ENCODE results near the gene DBN1. TPM values are rescaled to one million over a fixed set of nuclear protein-coding genes. Genes with fewer than 3 reads are reported as not detected.

DBN1 gene
- total RNA-seq, 2 experiments from 2014 or later: 12.1 to 15.9 TPM

- Mint-ChIP-seq H3K36me3 (peaks cover 15% of the 10 kb centered on the region), H3K9me3 (no peaks in the 10 kb centered on the region), H3K4me1 (ENCODE audit: low read depth) (peaks cover 55% of the 10 kb centered on the region), H3K27ac (peak overlapping the region; percentile 81), H3K27me3 (no peaks in the 10 kb centered on the region), H3K4me3 (peak overlapping the region; percentile 67)
- POLR2A ChIA-PET: interaction anchor here (0.6 to 14.3 kb wide), 12 partner anchors 8 to 136 kb away, joined by 3 to 319 read pairs (median 4); partner anchors contain the start of gene GRK6
- CTCF ChIA-PET: interaction anchor here (0.7 to 29.1 kb wide), 9 partner anchors 8 to 136 kb away, joined by 3 to 624 read pairs (median 7); partner anchors contain the start of genes F12, GRK6 and PFN3
- intact Hi-C loops (cut with micrococcal nuclease): loop anchor here (1.0 kb wide), 1 partner anchor 16 kb away; no protein-coding TSS in a partner anchor
- peak; percentile 52 for DNase-seq
Observed at GRCh38 chr5:177445052-177445916, 28.1 kb downstream of the DBN1 start.

DNA sequence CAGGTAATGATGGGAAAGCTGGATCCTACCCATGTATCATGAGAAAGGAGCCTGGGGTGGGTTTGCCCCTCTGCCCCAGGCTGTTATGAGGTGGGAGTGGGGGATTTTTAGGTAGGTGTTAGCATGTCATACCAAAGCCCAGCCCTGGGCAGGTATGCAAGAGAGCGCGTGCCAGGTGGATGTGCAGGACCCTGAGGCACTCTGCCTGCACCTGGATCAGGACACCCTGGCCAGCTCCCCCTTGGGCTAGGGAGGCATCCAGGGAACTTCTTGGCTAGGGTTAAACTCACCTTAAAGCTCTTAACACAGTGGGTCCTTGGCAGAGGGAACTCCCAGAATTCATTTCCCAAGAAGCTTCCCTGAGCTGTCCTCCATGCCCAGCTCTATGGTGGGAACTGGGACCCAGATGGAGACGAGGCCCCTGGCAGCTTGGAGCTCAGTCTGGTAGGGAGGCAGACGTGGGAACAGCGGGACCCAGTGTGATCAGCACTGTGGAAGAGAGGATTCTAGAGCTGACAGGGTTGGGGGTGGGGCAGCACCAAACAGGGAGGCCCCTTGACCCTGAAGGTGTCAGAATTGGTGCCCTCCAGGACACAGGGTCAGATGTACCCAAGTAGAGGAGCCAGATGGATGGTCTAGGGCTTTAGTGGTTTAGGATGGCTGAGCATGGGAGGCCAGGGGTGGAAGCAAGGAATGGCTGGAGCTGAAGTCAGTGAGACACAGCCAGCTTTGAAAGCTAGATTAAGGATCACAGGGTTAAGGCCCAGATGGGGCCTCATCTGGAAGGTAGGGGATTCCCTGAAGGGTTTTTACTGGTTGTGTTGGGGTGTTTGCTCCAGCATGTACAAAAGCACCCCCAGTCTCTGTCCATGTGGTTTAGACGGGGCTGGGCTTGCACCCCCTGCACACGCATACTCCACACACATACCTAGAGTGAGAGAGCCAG, 29.1 kb downstream of the DBN1 start:
- Mint-ChIP-seq H3K27me3 (no peaks in the 10 kb centered on the region), H3K36me3 (peaks cover 23% of the 10 kb centered on the region), H3K4me3 (peak overlapping the region; percentile 67), H3K4me1 (ENCODE audit: low read depth) (peaks cover 64% of the 10 kb centered on the region), H3K27ac (peak overlapping the region; percentile 81), H3K9me3 (no peaks in the 10 kb centered on the region)
- intact Hi-C loops (cut with micrococcal nuclease): loop anchor here (1.0 kb wide), 2 partner anchors 10 to 15 kb away; no protein-coding TSS in a partner anchor
- peak; percentile 44 for DNase-seq
- ChIA-PET CTCF (interaction anchor here (1.7 to 29.1 kb wide), 5 partner anchors 10 to 135 kb away, joined by 4 to 624 read pairs (median 74); partner anchors contain the start of genes F12, GRK6 and PFN3), POLR2A (interaction anchor here (0.6 to 14.3 kb wide), 11 partner anchors 9 to 91 kb away, joined by 3 to 319 read pairs (median 5); partner anchors contain the start of gene GRK6)

DNA sequence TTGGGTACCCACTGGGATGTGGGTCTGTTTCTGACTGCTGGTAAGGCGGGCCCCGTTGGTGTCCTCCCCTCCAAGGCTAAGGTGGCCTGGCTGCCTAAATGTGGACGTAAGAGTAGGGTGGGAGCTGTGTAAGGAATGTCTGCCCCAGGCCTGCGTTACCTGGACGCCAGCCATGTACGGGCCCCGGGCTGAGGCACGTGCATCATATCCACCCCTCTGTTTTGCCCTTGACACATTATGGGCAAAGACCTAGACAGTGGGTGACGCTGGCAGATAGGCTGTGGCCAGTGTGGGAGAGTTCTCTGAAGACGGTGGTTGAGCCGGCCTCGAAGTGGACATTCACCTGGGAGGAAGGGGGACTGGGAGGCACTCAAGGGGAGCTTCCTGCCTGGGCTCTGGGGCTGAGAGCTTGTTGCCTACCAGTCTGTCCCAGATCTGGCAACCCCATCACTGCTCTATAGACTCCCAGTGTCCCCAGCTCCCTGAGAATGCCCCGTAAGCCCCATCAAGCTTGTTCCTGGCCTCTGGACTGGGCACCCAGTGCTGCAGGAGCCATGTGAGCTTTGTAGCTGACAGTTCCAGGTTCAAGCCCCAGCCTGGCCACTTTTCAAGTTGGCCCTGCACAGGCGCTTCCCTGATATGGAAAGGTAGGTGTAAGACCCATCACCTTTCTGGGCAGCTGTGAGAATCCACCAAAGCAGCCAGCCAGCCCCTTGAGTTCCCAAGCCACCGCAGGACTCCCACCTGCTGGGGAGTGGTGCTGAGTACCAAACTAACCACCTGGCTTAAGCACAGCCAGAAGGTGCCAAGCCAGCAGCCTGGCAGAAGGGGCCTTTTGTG, 30.1 kb downstream of the DBN1 start:
- ChIA-PET CTCF (interaction anchor here (1.7 to 29.1 kb wide), 5 partner anchors 11 to 134 kb away, joined by 4 to 624 read pairs (median 74); partner anchors contain the start of genes F12, GRK6 and PFN3), POLR2A (interaction anchor here (0.6 to 14.3 kb wide), 8 partner anchors 10 to 90 kb away, joined by 3 to 319 read pairs (median 5); partner anchors contain the start of gene GRK6)
- H3K9me3 Mint-ChIP-seq: no peaks in the 10 kb centered on the region
- H3K27me3 Mint-ChIP-seq: no peaks in the 10 kb centered on the region
- intact Hi-C loops (cut with micrococcal nuclease): no loop called here
- no peak overlapping the region for H3K4me3 Mint-ChIP-seq
- peaks cover 29% of the 10 kb centered on the region for H3K36me3 Mint-ChIP-seq
- no peak for DNase-seq
- peak overlapping the region; percentile 70 for H3K27ac Mint-ChIP-seq
- peaks cover 68% of the 10 kb centered on the region for H3K4me1 Mint-ChIP-seq (ENCODE audit: low read depth)

- CTCF ChIA-PET: interaction anchor here (0.6 to 29.1 kb wide), 4 partner anchors 10 to 37 kb away, joined by 4 to 624 read pairs (median 52); partner anchors contain the start of genes F12, GRK6 and PFN3
Observed at GRCh38 chr5:177442066-177442826, 31.2 kb downstream of the DBN1 start.

GRCh38 chr5:177440990-177441780, 32.2 kb downstream of the DBN1 start:
- DNase-seq: no peak
- no peak overlapping the region for H3K4me3 Mint-ChIP-seq
- no peaks in the 10 kb centered on the region for H3K9me3 Mint-ChIP-seq
- peaks cover 47% of the 10 kb centered on the region for H3K36me3 Mint-ChIP-seq
- ChIA-PET CTCF (interaction anchor here (0.6 to 29.1 kb wide), 8 partner anchors 11 to 71 kb away, joined by 4 to 624 read pairs (median 10); partner anchors contain the start of genes F12, GRK6 and PFN3), POLR2A (interaction anchor here (0.9 to 14.3 kb wide), 7 partner anchors 11 to 83 kb away, joined by 3 to 319 read pairs (median 4); partner anchors contain the start of gene GRK6)
- peak overlapping the region; percentile 91 for H3K27ac Mint-ChIP-seq
- no peaks in the 10 kb centered on the region for H3K27me3 Mint-ChIP-seq
- H3K4me1 Mint-ChIP-seq (ENCODE audit: low read depth): peaks cover 75% of the 10 kb centered on the region
- intact Hi-C loops (cut with micrococcal nuclease): loop anchor here (1.0 kb wide), 1 partner anchor 12 kb away; no protein-coding TSS in a partner anchor

More at GRCh38 chr5:177442066-177442826, 31.2 kb downstream of the DBN1 start:
- no peaks in the 10 kb centered on the region for H3K27me3 Mint-ChIP-seq
- no peak overlapping the region for H3K27ac Mint-ChIP-seq
- peaks cover 40% of the 10 kb centered on the region for H3K36me3 Mint-ChIP-seq
- no peak overlapping the region for H3K4me3 Mint-ChIP-seq
- no peaks in the 10 kb centered on the region for H3K9me3 Mint-ChIP-seq
- intact Hi-C loops (cut with micrococcal nuclease): no loop called here
- H3K4me1 Mint-ChIP-seq (ENCODE audit: low read depth): peaks cover 69% of the 10 kb centered on the region
- POLR2A ChIA-PET: interaction anchor here (1.3 to 14.3 kb wide), 3 partner anchors 12 to 39 kb away, joined by 3 to 319 read pairs (median 81); partner anchors contain the start of gene GRK6
- DNase-seq: no peak

GRCh38 chr5:177440211-177440989, 33.0 kb downstream of the DBN1 start:
- H3K36me3 Mint-ChIP-seq: peaks cover 47% of the 10 kb centered on the region

DNA sequence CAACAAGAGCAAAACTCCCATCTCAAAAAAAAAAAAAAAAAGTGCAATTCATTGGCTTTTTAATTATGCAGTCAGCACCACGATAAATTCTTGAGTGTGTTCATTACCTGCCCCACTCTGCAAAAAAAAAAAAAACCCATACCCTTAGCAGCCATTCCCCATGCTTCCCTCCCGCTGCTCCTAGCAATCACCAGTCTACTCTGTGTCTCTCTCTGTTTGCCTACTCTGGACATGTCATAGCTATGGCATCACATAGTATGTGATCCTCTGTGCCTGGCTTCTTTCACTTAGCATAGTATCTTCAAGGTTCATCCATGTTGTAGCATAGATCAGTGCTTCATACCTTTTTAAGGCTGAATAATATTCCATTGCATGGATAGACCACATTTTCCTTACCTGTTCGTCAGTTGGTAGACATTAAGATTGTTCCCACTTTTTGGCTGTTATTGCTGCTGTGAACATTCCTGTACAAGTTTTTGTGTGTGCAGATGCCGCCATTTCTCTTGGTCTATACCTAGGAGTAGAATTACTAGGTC, 33.8 kb downstream of the DBN1 start:
- POLR2A ChIA-PET: interaction anchor here (0.6 to 14.3 kb wide), 6 partner anchors 10 to 1621 kb away, joined by 3 to 319 read pairs (median 4); partner anchors contain the start of genes GRK6 and ZNF354C
- no peaks in the 10 kb centered on the region for H3K27me3 Mint-ChIP-seq
- intact Hi-C loops (cut with micrococcal nuclease): loop anchor here (1.0 kb wide), 1 partner anchor 10 kb away; no protein-coding TSS in a partner anchor
- DNase-seq: no peak
- H3K4me1 Mint-ChIP-seq (ENCODE audit: low read depth): peaks cover 66% of the 10 kb centered on the region
- peaks cover 53% of the 10 kb centered on the region for H3K36me3 Mint-ChIP-seq
- H3K4me3 Mint-ChIP-seq: no peak overlapping the region
- H3K27ac Mint-ChIP-seq: peak overlapping the region; percentile 91
- no peaks in the 10 kb centered on the region for H3K9me3 Mint-ChIP-seq
- CTCF ChIA-PET: interaction anchor here (0.7 to 29.1 kb wide), 9 partner anchors 9 to 130 kb away, joined by 3 to 624 read pairs (median 10); partner anchors contain the start of genes F12, GRK6 and PFN3

More at GRCh38 chr5:177440211-177440989, 33.0 kb downstream of the DBN1 start:
- CTCF ChIA-PET: interaction anchor here (1.2 to 29.1 kb wide), 7 partner anchors 10 to 131 kb away, joined by 5 to 624 read pairs (median 10); partner anchors contain the start of genes F12, GRK6 and PFN3
- intact Hi-C loops (cut with micrococcal nuclease): loop anchor here (1.0 kb wide), 1 partner anchor 11 kb away; no protein-coding TSS in a partner anchor
- Mint-ChIP-seq H3K4me1 (ENCODE audit: low read depth) (peaks cover 69% of the 10 kb centered on the region), H3K27ac (peak overlapping the region; percentile 91), H3K9me3 (no peaks in the 10 kb centered on the region), H3K4me3 (peak overlapping the region; percentile 32), H3K27me3 (no peaks in the 10 kb centered on the region)
- POLR2A ChIA-PET: interaction anchor here (0.9 to 14.3 kb wide), 7 partner anchors 11 to 82 kb away, joined by 3 to 319 read pairs (median 4); partner anchors contain the start of gene GRK6
- peak; percentile 86 for DNase-seq

DNA sequence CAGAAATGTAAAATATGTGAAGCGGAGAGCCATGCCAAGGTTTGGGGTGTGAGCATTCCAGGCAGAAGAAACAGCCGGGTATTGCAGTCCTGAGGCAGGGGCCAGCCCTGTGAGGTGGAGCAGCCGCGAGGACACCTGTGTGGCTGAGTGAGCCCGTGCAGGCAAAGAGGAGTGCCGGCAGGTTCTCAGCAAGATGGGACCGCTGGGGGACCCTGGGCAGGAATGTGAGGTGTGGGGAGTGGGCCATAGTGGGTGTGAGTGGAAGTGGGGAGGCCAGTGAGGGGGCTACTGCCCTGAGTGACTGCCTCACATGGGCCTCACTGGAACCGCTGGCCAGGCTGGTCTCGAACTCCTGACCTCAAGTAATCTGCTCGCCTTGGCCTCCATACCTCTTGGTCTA, 35.0 kb downstream of the DBN1 start:
- ChIA-PET CTCF (interaction anchor here (1.1 to 29.1 kb wide), 6 partner anchors 8 to 49 kb away, joined by 4 to 624 read pairs (median 24); partner anchors contain the start of genes F12, GRK6 and PFN3), POLR2A (interaction anchor here (3.9 to 14.3 kb wide), 2 partner anchors 9 to 16 kb away, joined by 29 to 319 read pairs; partner anchors contain the start of gene GRK6)
- Mint-ChIP-seq H3K4me3 (no peak overlapping the region), H3K27ac (peak overlapping the region; percentile 73), H3K9me3 (no peaks in the 10 kb centered on the region), H3K4me1 (ENCODE audit: low read depth) (peaks cover 67% of the 10 kb centered on the region), H3K27me3 (no peaks in the 10 kb centered on the region), H3K36me3 (peaks cover 61% of the 10 kb centered on the region)
- intact Hi-C loops (cut with micrococcal nuclease): no loop called here
- DNase-seq: no peak

Data from activated CD4-positive, alpha-beta memory T cell treated with anti-CD3 and anti-CD28 coated beads for 36 hours (primary cell).